ENCODE results near the gene DDIT4. TPM values are rescaled to one million over a fixed set of nuclear protein-coding genes. Genes with fewer than 3 reads are reported as not detected.

Gene DDIT4
- total and polyA plus RNA-seq, 9 of the 15 experiments (the other 6 are each of a cell fraction or from before 2014, with no cell fraction given) = 8.2 to 675 (median 159) TPM

DNA sequence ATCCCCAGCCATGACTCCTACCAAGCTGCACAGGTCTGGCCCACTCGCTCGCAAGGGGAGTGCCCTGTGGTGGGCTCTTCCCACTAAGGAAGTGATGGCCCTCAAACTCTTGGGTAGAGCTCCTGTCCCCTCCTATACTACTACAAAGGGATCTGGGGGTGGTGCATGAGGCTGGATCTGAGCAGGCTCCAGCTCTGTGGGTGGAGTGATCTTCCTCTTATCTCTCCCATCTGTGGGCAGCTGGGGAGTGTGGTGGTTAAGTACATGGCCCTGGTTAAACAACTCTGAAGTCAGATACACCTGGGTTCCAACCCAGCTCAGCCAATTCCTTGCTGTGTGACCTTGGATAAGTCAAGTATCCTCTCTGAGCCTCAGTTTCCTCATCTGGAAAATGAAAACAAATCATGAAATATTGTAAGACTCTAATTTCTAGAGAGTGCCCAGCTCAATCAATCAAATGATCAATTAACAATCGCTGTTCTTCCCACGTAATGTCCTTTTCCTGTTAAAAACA, 17.4 kb downstream of the DDIT4 start (continued):
- TF ChIP-seq, protein P1, sequence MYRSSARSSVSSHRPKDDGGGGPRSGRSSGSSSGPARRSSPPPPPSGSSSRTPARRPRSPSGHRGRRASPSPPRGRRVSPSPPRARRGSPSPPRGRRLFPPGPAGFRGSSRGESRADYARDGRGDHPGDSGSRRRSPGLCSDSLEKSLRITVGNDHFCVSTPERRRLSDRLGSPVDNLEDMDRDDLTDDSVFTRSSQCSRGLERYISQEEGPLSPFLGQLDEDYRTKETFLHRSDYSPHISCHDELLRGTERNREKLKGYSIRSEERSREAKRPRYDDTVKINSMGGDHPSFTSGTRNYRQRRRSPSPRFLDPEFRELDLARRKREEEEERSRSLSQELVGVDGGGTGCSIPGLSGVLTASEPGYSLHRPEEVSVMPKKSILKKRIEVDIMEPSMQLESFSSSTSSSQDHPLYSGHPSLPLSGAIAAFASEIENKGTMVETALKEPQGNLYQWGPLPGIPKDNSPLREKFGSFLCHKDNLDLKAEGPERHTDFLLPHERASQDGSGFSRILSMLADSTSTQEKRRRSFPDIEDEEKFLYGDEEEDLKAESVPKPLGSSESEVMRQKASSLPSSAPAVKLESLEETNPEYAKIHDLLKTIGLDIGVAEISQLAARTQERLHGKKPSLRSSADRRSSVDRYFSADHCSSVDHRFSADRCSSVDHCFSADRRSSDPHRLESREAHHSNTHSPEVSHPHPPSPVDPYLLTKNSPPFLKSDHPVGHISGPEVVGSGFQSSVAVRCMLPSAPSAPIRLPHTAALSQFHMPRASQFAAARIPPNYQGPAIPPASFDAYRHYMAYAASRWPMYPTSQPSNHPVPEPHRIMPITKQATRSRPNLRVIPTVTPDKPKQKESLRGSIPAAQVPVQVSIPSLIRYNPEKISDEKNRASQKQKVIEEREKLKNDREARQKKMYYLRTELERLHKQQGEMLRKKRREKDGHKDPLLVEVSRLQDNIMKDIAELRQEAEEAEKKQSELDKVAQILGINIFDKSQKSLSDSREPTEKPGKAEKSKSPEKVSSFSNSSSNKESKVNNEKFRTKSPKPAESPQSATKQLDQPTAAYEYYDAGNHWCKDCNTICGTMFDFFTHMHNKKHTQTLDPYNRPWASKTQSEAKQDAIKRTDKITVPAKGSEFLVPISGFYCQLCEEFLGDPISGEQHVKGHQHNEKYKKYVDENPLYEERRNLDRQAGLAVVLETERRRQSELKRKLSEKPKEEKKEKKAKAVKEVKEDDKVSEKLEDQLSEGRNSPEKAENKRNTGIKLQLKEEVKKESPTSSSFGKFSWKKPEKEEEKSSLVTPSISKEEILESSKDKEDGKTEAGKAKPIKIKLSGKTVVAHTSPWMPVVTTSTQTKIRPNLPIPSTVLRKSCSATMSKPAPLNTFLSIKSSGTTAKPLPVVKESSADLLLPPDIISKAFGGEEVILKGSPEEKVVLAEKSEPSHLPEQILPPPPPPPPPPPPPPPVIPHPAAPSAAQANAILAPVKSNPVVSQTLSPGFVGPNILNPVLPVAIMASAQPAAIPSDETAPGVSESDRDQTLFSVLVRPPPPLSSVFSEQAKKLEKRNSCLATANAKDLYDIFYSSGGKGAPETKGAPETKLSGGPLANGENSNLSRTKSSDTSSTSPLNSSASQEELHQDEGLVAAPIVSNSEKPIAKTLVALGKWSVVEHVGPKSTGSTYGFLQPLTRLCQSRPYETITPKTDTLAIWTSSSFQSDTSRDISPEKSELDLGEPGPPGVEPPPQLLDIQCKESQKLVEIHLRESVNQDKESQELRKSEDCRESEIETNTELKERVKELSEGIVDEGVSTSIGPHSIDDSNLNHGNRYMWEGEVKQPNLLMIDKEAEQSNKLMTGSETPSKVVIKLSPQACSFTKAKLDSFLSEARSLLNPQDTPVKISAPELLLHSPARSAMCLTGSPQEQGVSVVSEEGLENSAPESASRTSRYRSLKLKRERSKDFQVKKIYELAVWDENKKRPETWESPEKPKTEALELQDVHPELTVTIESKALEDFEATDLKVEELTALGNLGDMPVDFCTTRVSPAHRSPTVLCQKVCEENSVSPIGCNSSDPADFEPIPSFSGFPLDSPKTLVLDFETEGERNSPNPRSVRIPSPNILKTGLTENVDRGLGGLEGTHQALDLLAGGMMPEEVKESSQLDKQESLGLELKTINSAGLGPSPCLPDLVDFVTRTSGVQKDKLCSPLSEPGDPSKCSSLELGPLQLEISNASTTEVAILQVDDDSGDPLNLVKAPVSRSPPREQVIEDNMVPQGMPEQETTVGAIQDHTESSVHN (IDR thresholded peaks at IDR 0.05; ENCODE audit: borderline replicate concordance in 1 of 2, low read depth in 1 of 2) = 0 out of 4 replicates have a peak, but pooled peaks of 1 of the 2 experiments have one; percentile 19
- TF ChIP-seq NR2C2 (CRISPR knock-in tag; IDR thresholded peaks at IDR 0.05) (no peak), NR2C2 (tag; IDR thresholded peaks at IDR 0.05) (peak; percentile 13; the same call in 1 of the 2 replicates), DIDO1 (tag; IDR thresholded peaks at IDR 0.05; ENCODE audit: low read depth) (0 out of 2 replicates have a peak, but pooled peaks have one; percentile 25), RNF2 (IDR thresholded peaks at IDR 0.05) (peak; percentile 61; the same call in 1 of the 2 replicates), TEAD1 (CRISPR knock-in tag; IDR thresholded peaks at IDR 0.05) (peak in 1 of 2 experiments; percentile 62; a peak in 1 of 4 replicates), SMARCA4 (IDR thresholded peaks at IDR 0.05) (peak; percentile 66), SOX6 (IDR thresholded peaks at IDR 0.05) (peak; percentile 47; the same call in 1 of the 2 replicates), BRD9 (IDR thresholded peaks at IDR 0.05; ENCODE audit: low read depth, partially characterized antibody) (peak; percentile 22), ERF (CRISPR knock-in tag; IDR thresholded peaks at IDR 0.05) (0 out of 2 replicates have a peak, but pooled peaks have one; percentile 39)
- TF ChIP-seq, protein P2, sequence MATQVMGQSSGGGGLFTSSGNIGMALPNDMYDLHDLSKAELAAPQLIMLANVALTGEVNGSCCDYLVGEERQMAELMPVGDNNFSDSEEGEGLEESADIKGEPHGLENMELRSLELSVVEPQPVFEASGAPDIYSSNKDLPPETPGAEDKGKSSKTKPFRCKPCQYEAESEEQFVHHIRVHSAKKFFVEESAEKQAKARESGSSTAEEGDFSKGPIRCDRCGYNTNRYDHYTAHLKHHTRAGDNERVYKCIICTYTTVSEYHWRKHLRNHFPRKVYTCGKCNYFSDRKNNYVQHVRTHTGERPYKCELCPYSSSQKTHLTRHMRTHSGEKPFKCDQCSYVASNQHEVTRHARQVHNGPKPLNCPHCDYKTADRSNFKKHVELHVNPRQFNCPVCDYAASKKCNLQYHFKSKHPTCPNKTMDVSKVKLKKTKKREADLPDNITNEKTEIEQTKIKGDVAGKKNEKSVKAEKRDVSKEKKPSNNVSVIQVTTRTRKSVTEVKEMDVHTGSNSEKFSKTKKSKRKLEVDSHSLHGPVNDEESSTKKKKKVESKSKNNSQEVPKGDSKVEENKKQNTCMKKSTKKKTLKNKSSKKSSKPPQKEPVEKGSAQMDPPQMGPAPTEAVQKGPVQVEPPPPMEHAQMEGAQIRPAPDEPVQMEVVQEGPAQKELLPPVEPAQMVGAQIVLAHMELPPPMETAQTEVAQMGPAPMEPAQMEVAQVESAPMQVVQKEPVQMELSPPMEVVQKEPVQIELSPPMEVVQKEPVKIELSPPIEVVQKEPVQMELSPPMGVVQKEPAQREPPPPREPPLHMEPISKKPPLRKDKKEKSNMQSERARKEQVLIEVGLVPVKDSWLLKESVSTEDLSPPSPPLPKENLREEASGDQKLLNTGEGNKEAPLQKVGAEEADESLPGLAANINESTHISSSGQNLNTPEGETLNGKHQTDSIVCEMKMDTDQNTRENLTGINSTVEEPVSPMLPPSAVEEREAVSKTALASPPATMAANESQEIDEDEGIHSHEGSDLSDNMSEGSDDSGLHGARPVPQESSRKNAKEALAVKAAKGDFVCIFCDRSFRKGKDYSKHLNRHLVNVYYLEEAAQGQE (IDR thresholded peaks at IDR 0.05; ENCODE audit: borderline replicate concordance) = no peak; the same call in 1 of the 2 replicates
- TF ChIP-seq, protein P2 (CRISPR knock-in tag; IDR thresholded peaks at IDR 0.05; ENCODE audit: low read depth) = 0 out of 2 replicates have a peak, but pooled peaks have one; percentile 4
